DMS 273 treated with DMSO at 0.1 percent for 48 hours (cell line): ENCODE measurements around the gene ANAPC15.

Experiments
- DNase-seq: peaks from one replicate; lab custom pipeline; 2025; lab: John Stamatoyannopoulos, UW

ANAPC15 gene

DNA sequence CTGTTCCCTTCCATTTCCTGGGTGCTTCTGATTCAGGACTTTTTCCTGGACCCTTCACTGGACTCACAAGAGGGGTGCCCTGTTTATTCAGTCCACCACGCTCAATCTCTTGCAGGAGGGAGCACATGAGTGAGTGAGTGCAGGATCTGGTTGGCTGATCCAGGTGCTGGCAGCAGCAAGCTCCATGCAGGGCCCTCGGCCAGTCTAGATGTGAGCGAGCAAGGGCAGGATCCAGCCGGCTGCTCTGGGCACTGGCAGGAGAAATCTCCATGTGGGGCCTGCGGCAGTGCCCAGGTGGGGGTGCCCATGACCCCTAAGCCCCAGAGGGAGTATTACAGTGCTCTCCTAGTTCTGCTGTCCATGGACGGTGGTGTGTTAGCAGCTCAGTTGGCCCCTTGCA, 11.6 kb upstream of the ANAPC15 start:
- DNase-seq, result no peak

DNA sequence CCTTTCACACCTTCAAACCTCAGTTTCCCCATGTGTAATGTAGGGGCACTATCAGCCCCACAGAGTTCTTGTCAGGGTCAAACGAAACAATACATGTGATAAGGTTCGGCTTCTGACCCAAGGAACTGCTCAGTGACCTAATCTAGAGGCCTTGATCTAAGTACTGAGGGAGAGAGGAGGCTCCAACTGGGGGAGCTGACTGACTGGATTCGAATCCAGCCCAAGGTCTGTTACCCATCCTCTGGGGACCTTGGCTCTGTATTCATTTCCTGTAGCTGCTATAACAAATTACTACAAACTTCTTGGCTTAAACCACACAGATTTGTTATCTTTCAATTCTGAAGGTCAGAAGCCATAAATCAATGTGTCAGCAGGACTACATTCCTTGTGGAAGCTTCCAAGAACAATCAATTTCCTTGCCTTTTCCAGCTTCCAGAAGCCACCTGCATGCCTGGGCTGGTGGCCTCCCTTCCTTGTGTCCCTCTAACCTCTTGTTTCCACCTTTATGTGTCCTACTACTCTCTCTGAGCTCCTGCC, 10.7 kb upstream of the ANAPC15 start:
- no peak for DNase-seq

GRCh38 chr11:72122607-72123006, 10.1 kb upstream of the ANAPC15 start:
- DNase-seq, result no peak

DNA sequence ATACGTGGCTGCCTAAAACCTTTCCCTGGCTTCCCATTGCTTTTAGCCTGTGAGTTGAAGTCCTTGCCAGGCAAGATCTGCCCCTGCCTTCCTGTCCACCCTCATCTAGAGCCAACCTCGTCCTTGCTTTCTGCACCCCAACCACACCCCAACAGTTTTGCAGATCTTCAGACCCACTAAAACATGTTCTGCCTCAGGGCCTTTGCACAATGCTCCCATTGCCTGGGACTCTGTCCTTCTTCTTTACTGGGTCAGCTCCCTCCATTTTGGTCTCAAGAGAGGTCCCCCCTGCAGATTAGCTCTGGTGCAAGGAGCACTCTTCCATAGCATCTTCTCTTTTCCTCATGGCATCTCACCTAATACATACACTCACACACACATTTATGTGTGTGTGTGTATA, 8.4 kb upstream of the ANAPC15 start:
- no peak for DNase-seq

GRCh38 chr11:72119198-72119597, 6.7 kb upstream of the ANAPC15 start:
- no peak for DNase-seq

DNA sequence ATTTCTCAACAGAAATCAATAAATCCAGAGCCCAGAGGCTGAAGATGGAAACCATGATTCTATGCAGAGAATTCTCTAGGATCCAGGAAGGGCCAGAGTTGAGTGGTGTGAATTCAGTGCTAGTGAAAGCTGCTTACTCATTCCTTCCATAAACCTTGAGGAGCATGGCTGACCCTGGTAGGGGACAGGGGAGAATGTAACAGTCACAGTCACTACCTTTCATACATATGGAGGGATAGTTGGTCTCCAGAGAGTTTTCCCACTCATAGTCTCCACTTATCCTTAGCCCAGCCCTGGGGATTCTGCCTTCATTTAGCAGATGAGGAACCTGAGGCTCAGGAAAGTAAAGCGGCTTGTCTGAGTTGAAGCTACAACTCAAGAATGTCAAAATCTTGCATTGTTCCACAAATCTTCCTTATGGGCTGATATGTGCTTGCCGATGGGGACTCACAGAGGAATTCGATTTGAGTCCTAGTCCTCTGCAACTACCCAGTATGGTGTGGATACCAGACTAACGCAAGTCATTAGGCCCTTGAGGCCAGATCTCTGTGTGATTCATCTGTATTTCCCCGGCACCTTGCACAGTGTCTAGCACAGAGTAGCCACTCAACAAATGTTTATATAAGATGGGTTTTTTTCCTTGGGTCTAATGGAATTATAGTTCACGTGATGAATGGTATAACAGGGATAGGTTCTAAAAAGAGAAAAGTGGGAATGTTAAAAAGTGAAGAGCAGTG, 3.7 kb upstream of the ANAPC15 start:
- DNase-seq, result no peak

- no peak for DNase-seq
Measured at GRCh38 chr11:72114570-72114969, 2.1 kb upstream of the ANAPC15 start.

- no peak for DNase-seq
Measured at GRCh38 chr11:72112978-72113808, 698 bp upstream of the ANAPC15 start.

- DNase-seq, result no peak
Measured at GRCh38 chr11:72111300-72112142, 974 bp downstream of the ANAPC15 start.

DNA sequence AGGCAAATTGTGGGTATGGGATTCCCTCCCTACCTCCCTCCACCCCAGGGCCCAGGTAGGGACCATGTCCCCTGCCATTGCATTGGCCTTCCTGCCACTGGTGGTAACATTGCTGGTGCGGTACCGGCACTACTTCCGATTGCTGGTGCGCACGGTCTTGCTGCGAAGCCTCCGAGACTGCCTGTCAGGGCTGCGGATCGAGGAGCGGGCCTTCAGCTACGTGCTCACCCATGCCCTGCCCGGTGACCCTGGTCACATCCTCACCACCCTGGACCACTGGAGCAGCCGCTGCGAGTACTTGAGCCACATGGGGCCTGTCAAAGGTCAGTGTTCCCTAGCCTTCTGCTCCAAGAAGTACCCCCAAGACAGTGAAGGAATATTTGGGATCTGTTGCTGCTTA, 6.6 kb downstream of the ANAPC15 start, which contains the start of gene TOMT:
TSS of gene TOMT (plus strand) at position 37 of the 400 bp plus-strand sequence. CDS start at position 65, 28 bp downstream.
- DNase-seq, result no peak

GRCh38 chr11:72103754-72104167, 8.7 kb downstream of the ANAPC15 start:
- no peak for DNase-seq

DNA sequence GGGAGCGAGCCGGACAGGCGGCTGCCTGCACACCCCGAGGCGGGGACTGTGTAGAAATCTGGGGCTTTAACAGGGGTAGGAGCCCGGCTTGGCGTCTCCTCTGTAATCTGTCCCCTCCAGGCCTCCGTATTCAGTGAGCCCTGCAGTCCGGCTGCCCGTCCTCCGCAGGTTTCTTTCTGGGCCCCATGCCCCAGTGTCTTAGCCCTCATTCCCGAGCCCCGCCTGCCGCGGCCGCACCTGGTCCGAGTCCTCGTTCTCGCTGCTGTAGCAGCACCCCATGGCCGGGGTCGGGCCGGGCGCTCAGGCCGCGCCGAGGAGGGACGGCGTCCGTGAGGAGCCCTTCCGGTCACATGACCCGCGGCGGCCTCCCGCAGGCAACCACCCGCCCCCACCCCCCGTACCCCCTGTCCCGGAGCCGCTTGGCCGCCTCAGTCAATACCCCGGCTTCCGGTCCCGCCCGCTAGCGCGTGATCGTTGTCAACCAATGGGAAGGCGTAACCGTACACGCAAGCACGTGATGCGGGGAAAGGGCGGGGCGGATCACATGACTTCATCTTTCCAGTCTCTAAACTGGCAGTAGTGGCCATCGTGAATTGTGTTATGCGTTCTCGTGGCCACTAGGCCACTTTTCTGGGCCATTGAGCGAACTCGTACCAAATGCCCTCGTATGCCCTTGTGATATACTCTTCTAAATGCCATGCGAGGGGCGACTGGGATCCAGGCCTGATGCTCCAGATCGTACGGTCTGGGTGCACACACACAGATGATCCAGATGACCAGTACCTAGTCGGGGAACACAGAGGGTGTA, 9.3 kb downstream of the ANAPC15 start, which contains the start of gene LAMTOR1:
TSS of gene LAMTOR1 (minus strand) at position 352 of the 808 bp plus-strand sequence. CDS start at position 279, 73 bp downstream.
- peak; percentile 92 for DNase-seq

DNA sequence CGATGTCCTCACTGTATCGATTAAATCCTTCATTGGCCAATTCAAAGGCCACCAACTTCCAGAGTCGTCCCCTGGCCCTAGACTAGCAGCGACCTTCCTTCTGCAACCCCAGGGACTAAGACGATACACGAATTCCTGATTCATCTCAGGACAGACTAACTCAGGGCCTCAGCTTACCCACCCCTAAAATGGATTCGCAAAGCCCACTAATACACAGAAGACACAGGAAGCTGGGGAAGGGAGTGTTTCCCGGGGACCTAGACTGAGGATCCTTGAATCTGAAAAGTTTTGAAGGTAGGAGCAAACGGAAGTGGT, 9.9 kb downstream of the ANAPC15 start:
- DNase-seq, result no peak

- DNase-seq, result no peak
Measured at GRCh38 chr11:72102162-72102561, 10.3 kb downstream of the ANAPC15 start.

GRCh38 chr11:72100462-72100861, 12.0 kb downstream of the ANAPC15 start:
- no peak for DNase-seq

DNA sequence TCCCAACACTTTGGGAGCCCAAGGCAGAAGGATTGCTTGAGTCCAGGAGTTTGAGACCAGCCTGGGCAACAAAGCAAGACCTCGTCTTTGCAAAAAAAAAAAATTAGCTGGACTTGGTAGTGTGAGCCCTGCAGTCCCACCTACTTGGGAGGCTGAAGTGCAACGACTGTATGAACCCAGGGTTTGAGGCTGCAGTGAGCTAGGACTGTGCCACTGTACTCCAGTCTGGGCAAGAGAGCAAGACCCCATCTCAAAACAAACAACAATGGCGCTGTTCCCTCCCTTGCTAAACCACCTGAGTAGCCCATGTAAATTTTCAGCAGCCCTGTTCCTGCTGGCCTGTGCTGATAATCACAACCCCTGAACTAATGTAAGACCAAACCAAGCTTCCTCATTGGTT, 12.5 kb downstream of the ANAPC15 start:
- no peak for DNase-seq

GRCh38 chr11:72098741-72099140, 13.8 kb downstream of the ANAPC15 start:
- DNase-seq, result no peak

DNA sequence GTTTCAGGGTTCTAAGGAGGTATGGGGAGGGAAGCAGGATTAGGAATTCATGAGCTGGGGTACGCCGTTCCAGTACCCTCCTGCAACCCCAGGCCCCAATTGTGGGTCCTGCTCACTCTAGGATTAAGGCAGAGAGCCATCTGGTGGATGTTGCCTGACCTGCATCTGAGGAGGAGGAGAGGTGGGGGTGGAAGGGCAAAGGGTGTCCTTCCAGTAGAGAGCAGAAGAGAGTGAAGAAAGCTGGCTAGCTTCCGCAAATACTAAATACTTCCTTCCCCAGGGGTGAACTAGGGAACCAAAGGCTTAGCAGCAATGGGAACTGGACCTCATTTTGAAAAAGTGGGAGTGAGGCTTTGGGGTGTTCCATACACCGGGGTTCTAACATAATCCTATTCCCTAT, 21.2 kb downstream of the ANAPC15 start:
- no peak for DNase-seq

DNA sequence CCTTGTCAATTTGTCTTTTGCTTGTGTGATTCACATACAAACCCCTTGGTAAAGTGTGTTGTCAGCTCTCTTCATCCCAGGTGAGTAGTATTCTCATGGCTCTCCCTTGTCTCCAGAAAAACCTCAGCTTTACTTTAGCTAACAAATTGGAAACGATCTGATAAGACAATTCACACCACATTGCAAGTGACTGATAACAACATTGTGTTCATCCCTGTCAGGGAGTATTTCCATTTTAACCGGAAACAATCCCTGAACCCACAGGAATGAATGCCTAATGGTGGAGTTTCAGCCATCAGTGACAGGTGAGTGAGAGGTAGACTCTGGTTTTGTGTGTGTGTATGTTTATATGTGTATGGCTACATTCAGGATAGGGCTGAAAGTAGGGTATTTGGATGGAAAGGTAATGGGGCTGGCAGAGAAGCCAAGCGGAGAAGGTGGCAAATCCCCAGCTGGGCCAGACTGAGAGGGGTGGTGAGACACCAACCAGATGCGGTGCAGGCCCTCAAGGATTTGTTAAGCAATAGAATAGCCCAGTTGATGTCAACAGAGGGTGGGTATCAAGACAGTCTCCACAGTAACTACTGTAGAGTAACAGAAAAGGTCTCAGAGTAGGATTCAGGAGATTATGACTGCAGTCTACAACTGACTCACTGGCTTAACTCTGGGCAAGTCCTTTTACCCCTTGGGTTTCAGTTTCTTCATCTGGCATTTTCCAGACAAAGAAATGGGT, 24.3 kb downstream of the ANAPC15 start:
- DNase-seq, result no peak

GRCh38 chr11:72085621-72086351, 26.7 kb downstream of the ANAPC15 start:
- no peak for DNase-seq
